Left lung (tissue), 10 donors: Measurements from ENCODE around the gene ZFYVE1. TPM values are rescaled to one million over a fixed set of nuclear protein-coding genes. Genes with fewer than 3 reads are reported as not detected.

Experiments
- ATAC-seq: fragments of 200-7000 bp; cut with Tn5 transposase; one replicate; pipeline ENCODE4 v1.9.1; 2020; ENCODE audit warnings: moderate library complexity
- DNase-seq, 4 donors: peaks; one replicate each; pipeline ENCODE4 v3.0.0-alpha.2; 2013 to 2020
- H3K27ac ChIP-seq, 2 donors: fragments of 200-600 bp; sonication (generic) in 1 of 2; one replicate each; pipeline versions ENCODE4 v1.5.0 to v1.8.0; 2020 to 2021
- H3K27me3 ChIP-seq, 2 donors: fragments of 200-600 bp; sonication (generic) in 1 of 2; one replicate each; pipeline versions ENCODE4 v1.5.0 to v1.8.0; 2020 to 2021
- H3K36me3 ChIP-seq, 2 donors: fragments of 200-600 bp; sonication (generic) in 1 of 2; one replicate each; pipeline versions ENCODE4 v1.5.0 to v1.8.0; 2020 to 2021
- H3K4me1 ChIP-seq, 2 donors: fragments of 200-600 bp; one replicate each; pipeline ENCODE4 v1.8.0; 2021
- H3K4me3 ChIP-seq, 2 donors: fragments of 200-600 bp; sonication (generic) in 1 of 2; one replicate each; pipeline versions ENCODE4 v1.5.0 to v1.8.0; 2020 to 2021; ENCODE audit warnings: mild to moderate bottlenecking in 1 of 2
- H3K9me3 ChIP-seq, 2 donors: fragments of 200-600 bp; sonication (generic) in 1 of 2; one replicate each; pipeline versions ENCODE4 v1.5.0 to v1.8.0; 2020 to 2021
- CTCF ChIP-seq, 2 donors: fragments of 200-600 bp; sonication (generic) in 1 of 2; IDR thresholded peaks; one replicate each; pipeline versions ENCODE4 v1.5.0 to v1.8.0; 2021; ENCODE audit warnings: antibody characterized with exemption in 2 of 2
- intact Hi-C, 2 donors: fragments of 100-400 bp; cut with DNase I; formaldehyde crosslinking; loops; one replicate each; pipeline versions ENCODE4 v1.11.2 to v1.14.2; 2022
- polyA plus RNA-seq, 6 donors: library from polyadenylated mRNA; unstranded; fragments of 120-200 nt; gene quantifications; one replicate each; pipeline ENCODE4 v1.2.1, GENCODE V29; 2013; ENCODE audit not compliant: insufficient read length in 6 of 6
- total RNA-seq, 2 donors: library from RNA; stranded (reverse); fragmentation: NEBNext Ultra II Directional; extraction: Animal tissue kit (Norgen Biotek cat#: 25700); gene quantifications; one replicate each; pipeline ENCODE4 v1.2.1, GENCODE V29; 2021
- donor health status: DM: no; HTN: yes; CAD: no.
- donor health status: DM: no; HTN: no; CAD: no.

The ZFYVE1 gene
- total and polyA plus RNA-seq, 8 donors = 14.6 to 22.3 (median 19.8) TPM

- no peaks in the 10 kb centered on the region for H3K27me3 ChIP-seq
- no peak for TF ChIP-seq CTCF (IDR thresholded peaks at IDR 0.05)
- intact Hi-C loops = no loop called here
- no peak overlapping the region for H3K27ac ChIP-seq
- ATAC-seq (no peak), DNase-seq (no peak)
- H3K4me1 ChIP-seq = peaks cover 0 to 18% of the 10 kb centered on the region in 2 donors
- no peaks in the 10 kb centered on the region for H3K36me3 ChIP-seq
- H3K9me3 ChIP-seq = no peaks in the 10 kb centered on the region
- H3K4me3 ChIP-seq = no peak overlapping the region
Observed at GRCh38 chr14:72928872-72929271, 98.0 kb downstream of the ZFYVE1 start.

GRCh38 chr14:72926292-72927028 is 100.4 kb downstream of the ZFYVE1 start, which contains the start of gene DCAF4:
TSS of gene DCAF4 (plus strand) at chr14:72926464. CDS start at chr14:72937979, 11,515 bp downstream.
- ATAC-seq = peak; percentile 96
- peak within 1 kb of the TSS; percentile 73 to 79 for H3K27ac ChIP-seq
- no peak for TF ChIP-seq CTCF (IDR thresholded peaks at IDR 0.05)

DNA sequence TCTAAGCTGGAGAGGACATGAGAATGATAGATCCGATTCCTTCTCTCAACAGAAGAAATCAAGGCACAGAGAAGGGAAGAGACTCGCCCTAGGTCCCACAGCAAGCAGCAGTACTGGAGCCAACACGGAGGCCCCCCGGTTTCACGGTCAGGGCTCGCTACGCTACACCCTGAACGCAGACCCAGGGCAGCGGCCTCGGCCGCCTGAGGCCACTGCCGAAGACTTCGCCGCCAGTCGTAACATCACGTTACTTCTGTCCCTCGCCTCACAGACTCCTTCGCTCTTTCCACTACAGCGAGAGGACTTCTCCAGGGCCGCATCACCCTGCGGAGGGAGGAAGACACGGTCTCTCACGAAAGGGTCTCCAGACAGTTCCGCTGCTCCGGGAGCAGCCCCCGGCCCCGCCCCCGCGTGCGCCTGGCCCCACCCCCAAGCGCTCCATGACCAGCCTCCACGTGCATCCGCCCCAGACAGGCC is 101.1 kb downstream of the ZFYVE1 start:
- intact Hi-C loops = no loop called here
- no peak for TF ChIP-seq CTCF (IDR thresholded peaks at IDR 0.05)
- H3K36me3 ChIP-seq = no peaks in the 10 kb centered on the region
- H3K4me3 ChIP-seq = peak overlapping the region; percentile 75 to 90
- peak overlapping the region; percentile 73 to 79 for H3K27ac ChIP-seq
- H3K4me1 ChIP-seq = peaks cover 0 to 18% of the 10 kb centered on the region in 2 donors
- no peaks in the 10 kb centered on the region for H3K27me3 ChIP-seq
- no peak for DNase-seq
- ATAC-seq = peak; percentile 32
- H3K9me3 ChIP-seq = no peaks in the 10 kb centered on the region

More at GRCh38 chr14:72926292-72927028, 100.4 kb downstream of the ZFYVE1 start, which contains the start of gene DCAF4:
- H3K4me1 ChIP-seq = peaks cover 0 to 18% of the 10 kb centered on the region in 2 donors
- peak; percentile 92 to 98 (median 96) for DNase-seq
- no peaks in the 10 kb centered on the region for H3K27me3 ChIP-seq
- peak within 1 kb of the TSS; percentile 75 to 90 for H3K4me3 ChIP-seq
- no peaks in the 10 kb centered on the region for H3K36me3 ChIP-seq
- intact Hi-C loops = no loop called here
- no peaks in the 10 kb centered on the region for H3K9me3 ChIP-seq

DNA sequence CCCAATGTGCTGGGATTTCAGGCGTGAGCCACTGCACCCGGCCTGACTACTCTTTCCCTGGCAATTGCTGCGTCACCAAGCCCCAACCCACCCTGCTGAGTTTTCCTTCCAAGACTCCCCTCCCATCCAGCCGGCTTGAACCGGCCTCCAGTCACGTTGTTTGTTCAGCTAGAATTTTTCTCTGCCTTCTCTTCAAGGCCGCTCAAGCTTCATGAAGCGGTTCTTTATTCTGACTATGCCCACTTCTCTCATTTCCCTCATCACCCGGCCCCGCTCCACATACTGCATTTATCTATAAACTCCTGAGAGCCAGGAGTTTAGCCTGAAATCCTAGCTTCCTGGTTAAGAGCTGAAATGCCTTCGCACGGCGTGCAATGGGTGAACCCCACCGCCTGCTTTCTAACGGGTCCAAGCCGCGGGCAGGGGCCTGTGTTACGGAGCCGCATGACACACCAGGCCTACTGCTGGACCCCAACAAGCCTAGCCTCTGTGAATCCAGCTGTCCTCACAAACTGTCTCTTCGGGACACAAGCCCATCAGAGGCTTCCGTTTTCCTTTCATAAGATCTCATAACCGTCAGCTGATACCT is 101.6 kb downstream of the ZFYVE1 start:
- intact Hi-C loops = no loop called here
- peak overlapping the region in 1 of 2 donors; percentile 75 for H3K4me3 ChIP-seq
- no peak for ATAC-seq
- no peak for TF ChIP-seq CTCF (IDR thresholded peaks at IDR 0.05)
- H3K4me1 ChIP-seq = peaks cover 0 to 18% of the 10 kb centered on the region in 2 donors
- no peaks in the 10 kb centered on the region for H3K36me3 ChIP-seq
- DNase-seq = peak in 1 of 4 donors; percentile 54
- no peaks in the 10 kb centered on the region for H3K9me3 ChIP-seq
- no peaks in the 10 kb centered on the region for H3K27me3 ChIP-seq
- H3K27ac ChIP-seq = peak overlapping the region in 1 of 2 donors; percentile 79

DNA sequence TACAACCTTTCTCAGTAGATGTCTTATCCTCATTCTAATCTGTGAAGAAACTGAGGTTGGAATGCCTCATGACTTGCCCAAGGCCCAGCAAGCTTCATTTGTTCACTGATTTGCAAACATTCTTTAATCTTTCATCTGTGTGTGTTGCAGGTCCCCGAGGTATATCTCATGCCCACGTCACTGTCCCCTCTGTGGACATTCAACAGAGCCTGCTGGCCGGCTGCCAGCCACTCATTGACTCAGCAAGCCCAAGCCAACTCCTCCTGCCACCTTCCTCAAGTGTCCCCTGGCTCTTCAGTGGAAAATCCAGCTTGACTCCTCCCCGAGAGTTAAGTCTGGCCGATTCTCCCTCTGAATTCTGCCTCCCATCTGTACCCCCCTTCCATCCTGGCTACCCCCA is 102.6 kb downstream of the ZFYVE1 start:
- Histone ChIP-seq H3K4me1 (peaks cover 0 to 18% of the 10 kb centered on the region in 2 donors), H3K4me3 (no peak overlapping the region), H3K27me3 (peaks cover 0 to 4% of the 10 kb centered on the region in 2 donors), H3K36me3 (no peaks in the 10 kb centered on the region), H3K27ac (no peak overlapping the region), H3K9me3 (no peaks in the 10 kb centered on the region)
- DNase-seq = peak in 2 of 4 donors; percentile 49 to 52
- no peak for ATAC-seq
- no peak for TF ChIP-seq CTCF (IDR thresholded peaks at IDR 0.05)
- intact Hi-C loops = no loop called here
